HG03066 (cell line): ENCODE data around the gene TMPRSS13.

Experiments used
- ATAC-seq: cut with Tn5 transposase; IDR thresholded peaks from one replicate; pipeline ENCODE4 v1.9.1; 2021; ENCODE audit warnings: low read depth; ENCODE audit not compliant: unreplicated experiment

TMPRSS13 gene

DNA sequence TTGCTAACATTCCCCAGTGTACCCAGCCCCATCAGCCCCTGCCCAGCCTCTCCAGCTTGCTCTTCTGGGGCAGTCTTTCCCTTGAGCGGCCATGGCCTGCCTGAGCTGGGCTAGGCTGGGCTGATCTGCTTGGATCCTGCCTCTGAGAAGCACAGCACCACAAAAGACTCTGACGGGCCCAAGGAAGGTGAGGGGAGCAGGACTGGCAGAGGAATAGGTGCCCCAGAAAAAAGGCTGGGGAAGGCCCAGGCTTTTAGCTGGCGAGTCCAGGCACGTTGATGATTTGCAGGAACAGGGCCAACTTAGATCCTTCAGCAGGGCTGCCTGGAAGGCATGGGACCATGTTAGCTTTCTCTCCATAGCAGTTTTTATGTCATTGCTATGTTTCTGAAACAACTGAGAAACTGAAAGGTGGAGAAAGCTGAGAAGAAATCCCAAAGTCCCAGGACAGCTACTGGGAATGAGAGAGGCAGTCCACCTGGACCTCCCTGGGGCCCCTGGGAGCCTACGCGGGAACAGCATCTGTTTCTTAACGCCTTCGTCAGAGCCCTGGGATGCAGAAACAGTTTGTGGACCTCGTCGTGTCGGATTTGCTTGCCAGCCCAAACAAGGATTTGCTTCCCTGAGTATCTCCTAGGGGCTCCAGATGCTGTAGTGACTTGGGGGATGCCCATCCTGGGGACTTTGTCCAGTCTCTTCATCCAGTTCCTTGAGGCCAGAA is 28.3 kb downstream of the TMPRSS13 start:
- ATAC-seq: no peak

GRCh38 chr11:117900121-117900648 is 29.0 kb downstream of the TMPRSS13 start:
- ATAC-seq: no peak

- ATAC-seq: no peak
Measured at GRCh38 chr11:117898059-117898458, 31.1 kb downstream of the TMPRSS13 start.

DNA sequence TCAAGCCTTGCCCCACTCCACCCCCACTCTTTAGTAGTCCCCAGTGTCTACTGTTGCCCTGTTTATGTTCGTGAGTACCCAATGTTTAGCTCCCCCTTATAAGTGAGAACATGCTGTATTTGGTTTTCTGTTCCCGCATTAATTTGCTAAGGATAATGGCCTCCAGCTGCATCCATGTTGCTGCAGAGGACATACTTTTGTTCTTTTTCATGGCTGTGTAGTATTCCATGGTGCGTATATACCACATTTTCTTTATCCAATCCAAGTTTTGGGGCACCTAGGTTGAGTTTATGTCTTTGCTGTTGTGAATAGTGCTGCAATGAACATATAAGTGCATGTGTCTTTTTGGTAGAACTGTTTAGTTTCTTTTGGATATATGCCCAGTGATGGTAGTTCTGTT is 36.6 kb downstream of the TMPRSS13 start:
- ATAC-seq: no peak

GRCh38 chr11:117891362-117891761 is 37.8 kb downstream of the TMPRSS13 start:
- ATAC-seq: no peak

DNA sequence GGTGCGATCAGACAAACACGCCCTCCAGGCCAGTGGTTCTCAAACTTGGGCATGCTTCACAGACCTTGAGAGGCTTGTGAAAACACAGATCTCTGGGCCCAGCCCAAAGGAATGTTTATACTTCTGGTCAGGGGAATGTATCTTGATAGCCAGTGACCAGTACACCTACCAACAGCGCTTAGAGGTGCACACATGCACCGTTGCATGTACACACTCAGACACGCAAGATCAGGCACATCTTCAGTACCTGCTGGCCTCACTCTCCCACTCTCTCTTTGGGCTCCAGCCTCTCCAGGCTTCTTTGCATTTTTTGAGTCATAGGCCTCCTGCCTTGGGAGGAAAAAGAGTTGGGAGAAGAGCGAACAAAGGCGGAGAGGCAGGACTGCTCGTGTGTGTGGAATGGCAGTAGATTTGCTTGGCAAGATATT is 41.0 kb downstream of the TMPRSS13 start:
- ATAC-seq: no peak

GRCh38 chr11:117887431-117888138 is 41.6 kb downstream of the TMPRSS13 start:
- no peak for ATAC-seq

GRCh38 chr11:117885777-117886176 is 43.4 kb downstream of the TMPRSS13 start:
- no peak for ATAC-seq

DNA sequence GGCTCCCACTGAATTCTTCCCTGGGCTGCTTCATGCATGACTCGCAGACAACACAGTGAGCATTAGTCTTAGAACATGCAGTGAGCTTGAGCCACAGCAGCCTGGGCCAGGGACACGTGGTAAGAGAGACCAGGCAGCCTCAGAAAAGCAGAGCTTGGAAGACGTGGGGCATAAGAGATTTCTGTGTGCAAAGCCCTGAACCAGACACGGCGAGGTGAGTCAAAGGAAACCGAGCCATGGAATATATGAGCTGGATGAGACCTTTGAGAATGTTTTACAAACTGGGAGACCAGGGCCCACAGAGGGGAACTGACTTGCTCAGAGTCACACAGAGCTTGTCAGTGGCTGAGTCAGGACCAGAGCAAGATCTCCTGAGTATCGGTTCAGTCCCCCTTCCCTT is 44.2 kb downstream of the TMPRSS13 start:
- no peak for ATAC-seq

- no peak for ATAC-seq
Measured at GRCh38 chr11:117883063-117883462, 46.1 kb downstream of the TMPRSS13 start.

DNA sequence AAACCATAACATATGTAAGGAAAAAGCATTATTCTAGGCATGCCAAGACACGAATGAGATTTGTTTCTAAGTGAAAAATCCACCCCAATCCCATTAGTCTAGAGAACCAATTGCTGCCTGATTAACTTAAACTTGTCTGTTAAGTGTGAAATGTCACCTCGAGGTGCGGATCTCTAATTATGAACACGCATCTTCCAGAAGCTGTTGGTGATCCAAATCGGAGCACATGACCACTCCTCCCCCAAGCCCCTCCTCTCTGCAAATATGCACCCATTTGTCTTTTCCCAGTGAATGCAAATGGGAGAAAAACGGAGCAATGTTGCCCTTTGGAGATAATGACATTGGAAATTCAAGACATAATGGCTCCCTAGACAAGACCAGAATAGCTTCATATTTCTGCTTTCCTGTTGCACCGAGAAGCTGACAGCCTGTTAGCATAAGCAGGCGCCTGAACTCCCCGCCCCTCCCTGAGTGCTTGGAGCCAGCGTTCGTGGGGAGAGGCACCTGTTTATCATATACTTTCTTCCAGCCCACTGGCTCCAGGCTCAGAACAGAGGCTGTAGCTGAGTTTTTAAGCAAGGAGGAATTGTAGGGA is 46.8 kb downstream of the TMPRSS13 start:
- ATAC-seq: no peak

DNA sequence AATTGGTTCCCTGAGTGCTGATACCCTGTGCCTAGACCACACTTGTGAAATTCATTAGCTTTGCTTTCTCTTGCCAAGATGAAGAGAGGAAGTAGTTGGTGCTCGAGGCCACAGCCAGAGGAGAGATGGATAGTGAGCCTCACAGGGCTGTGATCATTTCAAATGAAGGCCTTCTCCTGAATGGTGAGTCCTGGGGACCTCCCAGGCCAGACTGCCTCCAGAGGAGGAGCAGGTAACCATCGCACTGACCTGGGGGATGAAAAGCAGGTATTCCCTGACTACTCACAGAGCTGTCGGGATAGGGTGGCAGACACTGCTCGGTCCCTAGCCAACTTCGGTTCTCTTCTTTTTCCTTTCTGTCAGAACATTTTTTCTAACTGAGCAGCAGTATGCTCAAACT is 48.0 kb downstream of the TMPRSS13 start:
- no peak for ATAC-seq

- ATAC-seq: no peak
Measured at GRCh38 chr11:117879516-117880480, 49.4 kb downstream of the TMPRSS13 start.

GRCh38 chr11:117878939-117879475 is 50.2 kb downstream of the TMPRSS13 start:
- ATAC-seq: no peak

GRCh38 chr11:117878314-117878938 is 50.8 kb downstream of the TMPRSS13 start:
- ATAC-seq: no peak

DNA sequence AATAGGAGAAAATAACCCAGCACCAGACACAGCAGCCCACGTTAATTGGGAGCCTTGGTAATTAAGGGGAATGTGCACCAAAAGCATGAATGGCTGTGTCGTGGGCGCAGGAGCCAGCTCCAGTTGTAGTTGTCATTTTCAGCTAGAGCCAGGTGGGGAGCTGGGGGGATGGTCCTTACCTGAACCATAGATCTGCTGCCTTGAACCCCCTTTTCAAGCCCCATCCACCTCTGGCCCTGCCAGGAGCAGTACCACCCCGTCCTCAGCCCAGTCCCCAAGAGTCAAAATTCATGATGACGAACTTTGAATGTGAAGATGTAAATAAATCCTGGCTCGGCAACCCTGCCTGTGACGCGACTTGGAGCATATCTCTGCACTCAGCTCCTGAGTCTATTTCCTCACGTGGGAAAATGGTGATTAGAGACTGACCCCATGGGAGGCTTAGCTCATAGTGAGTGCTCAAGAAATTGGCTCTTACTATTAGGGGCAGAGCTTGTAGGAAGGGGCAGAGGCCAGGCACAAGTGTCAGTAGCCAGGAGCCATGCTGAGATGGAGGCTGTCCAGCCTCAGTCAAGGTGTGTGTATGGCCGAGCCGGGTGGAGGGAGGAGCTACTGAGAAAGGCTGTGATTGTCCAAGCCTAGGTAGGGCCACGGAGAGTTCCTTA is 52.0 kb downstream of the TMPRSS13 start:
- no peak for ATAC-seq

DNA sequence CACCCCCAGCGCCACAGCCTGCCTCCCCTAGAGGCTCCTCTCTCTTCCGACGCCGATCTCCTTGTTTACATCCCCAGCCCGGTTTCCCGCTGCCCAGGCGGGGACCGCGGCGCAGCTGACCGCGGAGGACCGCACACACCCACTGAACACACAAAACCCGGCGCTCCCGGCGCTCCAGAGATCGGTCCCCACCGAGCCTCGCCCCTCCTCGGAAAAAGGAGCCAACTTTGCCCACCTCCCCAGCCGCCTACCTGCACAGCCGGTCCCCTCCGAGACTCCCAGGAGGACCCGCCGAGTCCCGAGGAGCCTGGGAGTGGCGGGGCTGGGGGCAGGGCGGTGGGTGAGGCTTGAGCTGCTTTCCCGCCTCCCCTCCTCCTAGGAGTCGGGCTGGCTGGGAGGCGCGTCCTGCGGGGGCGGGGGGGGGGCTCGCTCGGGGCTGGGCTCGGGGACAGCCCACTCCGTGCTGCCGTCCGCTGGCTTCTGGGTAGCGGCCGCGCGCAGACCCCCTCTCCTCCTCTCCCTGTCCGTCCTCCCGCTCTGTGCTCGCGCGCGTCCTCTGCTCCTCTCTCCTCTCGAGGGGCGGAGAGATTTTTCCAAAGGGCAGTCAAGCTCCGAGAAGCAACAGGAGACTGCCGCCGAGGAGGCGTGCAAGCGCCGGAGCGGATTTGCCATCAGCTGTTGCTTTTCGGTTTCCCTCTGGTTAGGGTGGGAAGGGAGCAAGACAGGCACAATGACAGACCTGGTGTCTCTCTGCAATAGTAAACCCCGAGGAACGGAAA is 52.7 kb downstream of the TMPRSS13 start, which contains the start of gene FXYD6:
Gene FXYD6, minus strand, starts transcription at position 318 of the 779 bp plus-strand sequence. CDS start 33,882 bp downstream, outside the sequence.
- ATAC-seq: no peak

DNA sequence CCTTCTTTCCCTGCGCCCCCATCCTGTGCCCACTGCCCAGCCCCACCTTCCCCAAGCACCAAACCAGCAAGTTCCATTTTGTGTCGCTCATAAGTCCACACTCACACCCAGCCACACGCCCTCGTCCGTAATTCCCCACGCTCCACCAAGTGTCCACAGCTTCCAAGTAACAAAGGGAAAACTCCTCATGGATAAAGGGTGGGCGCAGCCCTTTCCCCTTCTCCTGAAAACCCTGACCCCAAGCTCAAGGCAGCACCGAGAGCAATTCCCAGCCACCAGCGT is 53.2 kb downstream of the TMPRSS13 start:
- ATAC-seq: no peak
